ENCODE results near the gene MARVELD1. TPM values are rescaled to one million over a fixed set of nuclear protein-coding genes. Genes with fewer than 3 reads are reported as not detected.

Gene MARVELD1
- total RNA-seq, 2 experiments from 2014 or later, result 0.13 TPM; not detected in 1

GRCh38 chr10:97762816-97763215, 49.3 kb downstream of the MARVELD1 start:
- TF ChIP-seq CTCF (conservative IDR thresholded peaks at IDR 0.05; ENCODE audit: low read length) (no peak), EZH2phosphoT487 (IDR thresholded peaks at IDR 0.05; ENCODE audit: borderline replicate concordance, low read depth, low read length) (no peak)
- H3K79me2 ChIP-seq (ENCODE audit: insufficient read depth, low read depth, low read length), result no peaks in the 10 kb centered on the region
- intact Hi-C loops (cut with micrococcal nuclease; ENCODE audit: unreplicated experiment), result no loop called here
- H3K4me3 ChIP-seq (ENCODE audit: low read depth, low read length, poor library complexity, severe bottlenecking), result no peak overlapping the region
- ChIA-PET POLR2A (interaction anchor here (0.6 to 1.1 kb wide), 4 partner anchors 11 to 1523 kb away, joined by 3 to 5 read pairs (median 4); partner anchors contain the start of gene AVPI1), CTCF (ENCODE audit: unreplicated experiment) (interaction anchor here (0.6 kb wide), 1 partner anchor 146 kb away, joined by 4 read pairs; no protein-coding TSS in a partner anchor)
- H3K4me1 ChIP-seq (ENCODE audit: insufficient read depth, low read length, poor library complexity, severe bottlenecking), result peaks cover 34% of the 10 kb centered on the region
- BruUV-seq (replicated peaks), result no TSS peak
- no peaks in the 10 kb centered on the region for H4K20me1 ChIP-seq (ENCODE audit: insufficient read depth, low read length)
- peaks cover 20% of the 10 kb centered on the region; the same call in 1 of the 2 replicates for H3K36me3 ChIP-seq (ENCODE audit: insufficient read depth, low read length)
- H3K4me2 ChIP-seq (ENCODE audit: low read length), result no peak overlapping the region
- H3K27ac ChIP-seq (ENCODE audit: low read depth, low read length, poor library complexity, severe bottlenecking), result no peak overlapping the region
- H2AFZ ChIP-seq (ENCODE audit: low read length), result no peak overlapping the region
- DNase-seq (ENCODE audit: low spot score), result no peak
- H3K9me2 ChIP-seq (ENCODE audit: insufficient read depth, low read length), result no peaks in the 10 kb centered on the region
- H3K9me3 ChIP-seq (ENCODE audit: low read length), result no peaks in the 10 kb centered on the region

- intact Hi-C loops (cut with micrococcal nuclease; ENCODE audit: unreplicated experiment), result no loop called here
- no peak overlapping the region for H3K27ac ChIP-seq (ENCODE audit: low read depth, low read length, poor library complexity, severe bottlenecking)
- H3K79me2 ChIP-seq (ENCODE audit: insufficient read depth, low read depth, low read length), result no peaks in the 10 kb centered on the region
- no peaks in the 10 kb centered on the region for H3K9me3 ChIP-seq (ENCODE audit: low read length)
- no peaks in the 10 kb centered on the region for H3K9me2 ChIP-seq (ENCODE audit: insufficient read depth, low read length)
- H3K36me3 ChIP-seq (ENCODE audit: insufficient read depth, low read length), result peaks cover 19% of the 10 kb centered on the region; the same call in 1 of the 2 replicates
- DNase-seq (ENCODE audit: low spot score), result peak; percentile 13
- no peak overlapping the region for H2AFZ ChIP-seq (ENCODE audit: low read length)
- no peaks in the 10 kb centered on the region for H4K20me1 ChIP-seq (ENCODE audit: insufficient read depth, low read length)
- H3K4me3 ChIP-seq (ENCODE audit: low read depth, low read length, poor library complexity, severe bottlenecking), result no peak overlapping the region
- peaks cover 34% of the 10 kb centered on the region for H3K4me1 ChIP-seq (ENCODE audit: insufficient read depth, low read length, poor library complexity, severe bottlenecking)
- no TSS peak for BruUV-seq (replicated peaks)
- TF ChIP-seq EZH2phosphoT487 (IDR thresholded peaks at IDR 0.05; ENCODE audit: borderline replicate concordance, low read depth, low read length), result no peak
- no peak overlapping the region for H3K4me2 ChIP-seq (ENCODE audit: low read length)
- ChIA-PET POLR2A (interaction anchor here (0.6 to 1.1 kb wide), 3 partner anchors 12 to 329 kb away, joined by 3 to 4 read pairs (median 3); no protein-coding TSS in a partner anchor), CTCF (ENCODE audit: unreplicated experiment) (interaction anchor here (0.6 kb wide), 1 partner anchor 192 kb away, joined by 3 read pairs; no protein-coding TSS in a partner anchor)
These were observed 49.9 kb downstream of the MARVELD1 start for GRCh38 chr10:97763411-97763810.

- Histone ChIP-seq H3K27ac (ENCODE audit: low read depth, low read length, poor library complexity, severe bottlenecking) (peak overlapping the region; percentile 48), H3K79me2 (ENCODE audit: insufficient read depth, low read depth, low read length) (no peaks in the 10 kb centered on the region), H3K4me1 (ENCODE audit: insufficient read depth, low read length, poor library complexity, severe bottlenecking) (peaks cover 34% of the 10 kb centered on the region), H4K20me1 (ENCODE audit: insufficient read depth, low read length) (no peaks in the 10 kb centered on the region), H3K9me2 (ENCODE audit: insufficient read depth, low read length) (no peaks in the 10 kb centered on the region), H2AFZ (ENCODE audit: low read length) (no peak overlapping the region; the same call in 1 of the 2 replicates), H3K4me2 (ENCODE audit: low read length) (peak overlapping the region; percentile 38), H3K4me3 (ENCODE audit: low read depth, low read length, poor library complexity, severe bottlenecking) (no peak overlapping the region), H3K36me3 (ENCODE audit: insufficient read depth, low read length) (peaks cover 18% of the 10 kb centered on the region; the same call in 1 of the 2 replicates), H3K9me3 (ENCODE audit: low read length) (no peaks in the 10 kb centered on the region)
- ChIA-PET POLR2A (interaction anchor here (0.6 to 1.0 kb wide), 4 partner anchors 9 to 1166 kb away, joined by 3 to 5 read pairs (median 4); no protein-coding TSS in a partner anchor), CTCF (ENCODE audit: unreplicated experiment) (interaction anchor here (0.6 kb wide), 1 partner anchor 191 kb away, joined by 3 read pairs; no protein-coding TSS in a partner anchor)
- TF ChIP-seq EZH2phosphoT487 (IDR thresholded peaks at IDR 0.05; ENCODE audit: borderline replicate concordance, low read depth, low read length) (no peak), CTCF (conservative IDR thresholded peaks at IDR 0.05; ENCODE audit: low read length) (no peak)
- no TSS peak for BruUV-seq (replicated peaks)
- intact Hi-C loops (cut with micrococcal nuclease; ENCODE audit: unreplicated experiment), result loop anchor here (1.0 kb wide), 1 partner anchor 105 kb away; no protein-coding TSS in a partner anchor
- no peak for DNase-seq (ENCODE audit: low spot score)
These were observed 50.4 kb downstream of the MARVELD1 start for GRCh38 chr10:97763947-97764346.
